ENCODE data around the gene HLF. TPM values are rescaled to one million over a fixed set of nuclear protein-coding genes. Genes with fewer than 3 reads are reported as not detected.

HLF gene
- total and polyA plus RNA-seq, 2 donors (not counting 3 experiments of a cell fraction or from before 2014, with no cell fraction given), result not detected

DNA sequence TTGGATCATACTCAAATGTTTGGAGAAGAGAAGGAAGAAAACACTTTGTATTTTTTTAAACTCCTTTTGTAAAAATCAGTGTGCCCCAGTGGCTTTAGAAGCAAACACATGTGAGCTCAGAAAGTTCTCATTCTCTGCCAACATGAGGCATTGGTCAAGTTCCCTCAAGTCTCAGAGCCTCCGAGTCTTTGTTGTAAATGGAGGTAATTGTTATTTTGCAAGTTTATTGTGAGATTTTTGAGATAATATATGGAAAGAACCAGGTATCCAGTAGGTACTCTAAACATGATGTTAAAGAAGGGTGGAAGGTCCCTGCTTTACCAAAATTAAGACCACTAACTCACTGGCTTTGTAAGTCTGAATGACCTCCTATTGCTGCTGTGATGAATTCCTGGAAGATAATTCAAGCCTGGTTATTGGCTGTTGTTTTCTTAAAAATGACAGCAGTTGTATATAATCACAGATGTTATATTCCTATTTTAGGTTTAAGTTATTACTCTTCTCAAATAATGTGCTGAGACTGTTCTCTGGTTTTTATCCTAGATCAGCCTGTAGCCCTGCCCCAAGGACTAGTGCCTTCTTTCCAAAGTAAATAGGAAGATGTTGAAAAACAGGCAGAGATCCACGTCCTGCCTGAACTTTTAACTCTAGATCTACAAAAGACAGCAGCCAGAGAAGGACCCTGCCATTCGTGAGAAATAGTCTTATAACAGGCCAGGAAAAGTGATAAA lies 2.4 kb downstream of the HLF start:
- intact Hi-C loops (cut with micrococcal nuclease) (no loop called here), dilution Hi-C loops (cut with MboI; ENCODE audit: extremely low pct_ligation_motif_present, low sequenced_read_pairs) (no loop called here)
- H3K27me3 ChIP-seq (ENCODE audit: control insufficient read depth in 2 of 2, insufficient read depth in 2 of 2, low read length in 2 of 2), result peaks cover 46 to 73% of the 10 kb centered on the region in 2 experiments
- FAIRE-seq (no peak), DNase-seq (ENCODE audit: low read depth, low spot score) (no peak)
- H3K36me3 ChIP-seq (ENCODE audit: control insufficient read depth in 2 of 2, extremely low read depth in 1 of 2, insufficient read depth in 2 of 2, low read length in 2 of 2), result no peaks in the 10 kb centered on the region
- POLR2A ChIA-PET, result no interaction called here
- H3K9me3 ChIP-seq (replicated peaks; ENCODE audit: control insufficient read depth, insufficient read depth, low read length), result no peaks in the 10 kb centered on the region
- no peaks in the 10 kb centered on the region for H4K20me1 ChIP-seq (replicated peaks; ENCODE audit: control insufficient read depth, extremely low read depth, insufficient read depth, low read length)
- no peak overlapping the region for H3K9ac ChIP-seq (replicated peaks; ENCODE audit: extremely low read depth, insufficient read depth, low read length)
- H3K4me2 ChIP-seq (ENCODE audit: insufficient read depth, low read length), result no peak overlapping the region
- CTCF ChIA-PET, result no interaction called here
- TF ChIP-seq MYC (IDR thresholded peaks at IDR 0.05; ENCODE audit: low read depth, low read length) (no peak), CTCF (IDR thresholded peaks at IDR 0.05; ENCODE audit: extremely low read depth in 1 of 2, insufficient read depth in 1 of 2, low read depth in 1 of 2, low read length in 2 of 2) (no peak), JUN (IDR thresholded peaks at IDR 0.05; ENCODE audit: borderline replicate concordance, insufficient read depth, insufficient read length, low read depth) (no peak), POLR2AphosphoS5 (IDR thresholded peaks at IDR 0.05; ENCODE audit: insufficient read depth, low read depth, low read length) (no peak), POLR2A (IDR thresholded peaks at IDR 0.05; ENCODE audit: low read depth, low read length) (no peak), EZH2 (IDR thresholded peaks at IDR 0.05; ENCODE audit: borderline replicate concordance, low read depth, low read length, severe bottlenecking) (no peak), FOS (IDR thresholded peaks at IDR 0.05; ENCODE audit: borderline replicate concordance, insufficient read depth, low read length) (no peak)
- TF ChIP-seq, protein P1, sequence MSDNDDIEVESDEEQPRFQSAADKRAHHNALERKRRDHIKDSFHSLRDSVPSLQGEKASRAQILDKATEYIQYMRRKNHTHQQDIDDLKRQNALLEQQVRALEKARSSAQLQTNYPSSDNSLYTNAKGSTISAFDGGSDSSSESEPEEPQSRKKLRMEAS (IDR thresholded peaks at IDR 0.05; ENCODE audit: insufficient read depth, insufficient read length), result no peak
- no peak overlapping the region for H2AFZ ChIP-seq (ENCODE audit: low read depth, low read length)
- H3K79me2 ChIP-seq (ENCODE audit: control insufficient read depth, insufficient read depth, low read length), result no peaks in the 10 kb centered on the region
- H3K27ac ChIP-seq (ENCODE audit: insufficient read depth, low read depth, low read length), result no peak overlapping the region
- H3K9me1 ChIP-seq (replicated peaks; ENCODE audit: control insufficient read depth, extremely low read depth, insufficient read depth, low read length), result no peaks in the 10 kb centered on the region
- H3K4me1 ChIP-seq (ENCODE audit: control insufficient read depth, extremely low read depth, insufficient read depth, low read length), result peaks cover 2% of the 10 kb centered on the region
- no TSS peak for BruUV-seq (replicated peaks)
- no peak overlapping the region for H3K4me3 ChIP-seq (replicated peaks in 1 of 3; ENCODE audit: insufficient read depth in 1 of 3, low read depth in 1 of 3, low read length in 3 of 3)

Measured in endothelial cell of umbilical vein (primary cell).